NCI-H82 treated with DMSO at 0.1 percent for 48 hours (cell line): ENCODE measurements around the gene EPHA7.

ENCODE experiments used
- DNase-seq: peaks from one replicate; lab custom pipeline; 2025; ENCODE audit not compliant: unreplicated experiment; lab: John Stamatoyannopoulos, UW

EPHA7 gene

GRCh38 chr6:93393554-93394074 lies 25.7 kb downstream of the EPHA7 start:
- DNase-seq: no peak

DNA sequence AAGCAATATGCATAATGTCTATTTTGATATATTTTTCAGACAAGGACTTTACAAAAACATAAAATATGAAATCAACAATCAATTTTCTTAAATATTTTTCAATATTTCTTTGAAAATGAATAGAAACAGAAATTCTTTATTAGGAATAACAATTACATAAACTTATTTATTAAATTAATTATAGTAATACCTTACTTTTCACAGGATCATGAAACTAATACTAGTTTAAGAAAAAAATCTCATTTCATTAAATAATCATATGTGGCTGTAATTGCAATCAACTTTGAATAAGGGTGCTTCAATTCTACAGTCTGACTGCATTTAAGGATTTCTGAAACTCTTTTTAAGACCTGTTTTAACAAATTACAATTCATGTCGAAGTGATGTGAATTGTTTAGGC lies 26.6 kb downstream of the EPHA7 start:
- no peak for DNase-seq

DNA sequence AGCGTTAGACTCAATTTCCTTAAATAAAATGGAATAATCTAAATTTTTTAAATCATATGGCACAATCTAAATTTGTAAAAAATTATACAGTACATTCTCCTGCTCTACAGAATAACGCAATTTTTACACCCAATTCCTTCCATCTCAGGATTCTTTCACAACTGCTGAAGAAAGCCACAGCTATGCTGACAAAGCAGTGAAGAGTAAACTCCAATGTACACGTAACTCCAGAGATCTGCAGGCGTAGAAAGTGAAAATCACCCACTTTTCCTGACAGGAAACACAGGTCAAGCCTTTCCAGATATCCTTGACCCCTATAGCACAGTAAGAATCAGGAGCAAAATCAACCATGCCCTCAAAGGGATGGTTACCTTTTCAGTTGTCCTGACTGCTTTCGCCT lies 27.4 kb downstream of the EPHA7 start:
- DNase-seq: no peak

GRCh38 chr6:93389192-93389591 lies 30.2 kb downstream of the EPHA7 start:
- DNase-seq: no peak

DNA sequence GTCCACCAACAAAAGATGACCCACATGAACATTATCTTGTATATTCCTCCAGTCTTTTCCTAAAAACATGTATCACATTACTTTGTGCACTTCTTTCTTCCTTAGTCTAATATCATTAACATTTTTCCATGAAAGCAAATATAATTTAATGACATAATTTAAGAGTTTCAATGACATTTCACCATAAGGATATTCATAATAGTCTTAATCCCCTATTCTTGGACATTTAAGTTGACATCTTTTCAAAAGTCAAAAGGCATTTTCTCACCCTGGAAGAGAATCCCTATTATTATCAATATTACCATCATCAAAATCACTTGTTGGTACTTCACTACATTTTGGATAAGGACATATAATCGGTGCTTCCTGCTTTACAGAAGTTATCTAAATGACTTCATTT lies 31.3 kb downstream of the EPHA7 start:
- DNase-seq: no peak

- no peak for DNase-seq
Measured at GRCh38 chr6:93376026-93376540, 43.3 kb downstream of the EPHA7 start.

DNA sequence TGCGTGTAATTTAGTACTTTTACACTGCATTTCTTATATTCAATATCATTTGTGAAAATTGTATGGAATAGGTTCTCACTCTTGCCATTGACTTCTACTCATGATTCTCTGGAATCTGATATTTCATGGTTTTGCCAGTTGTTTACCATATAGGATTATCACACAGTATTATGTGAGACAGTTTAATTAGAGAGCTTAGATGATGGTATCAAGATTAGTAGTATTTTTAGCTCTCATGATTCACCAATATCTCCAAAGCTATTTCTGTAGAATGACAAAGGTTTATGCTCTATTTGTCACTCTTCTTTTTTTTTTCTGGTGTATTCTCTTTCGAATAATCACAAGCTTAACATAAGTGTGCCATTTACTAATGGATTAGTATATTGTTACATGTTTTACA lies 45.9 kb downstream of the EPHA7 start:
- DNase-seq: no peak

DNA sequence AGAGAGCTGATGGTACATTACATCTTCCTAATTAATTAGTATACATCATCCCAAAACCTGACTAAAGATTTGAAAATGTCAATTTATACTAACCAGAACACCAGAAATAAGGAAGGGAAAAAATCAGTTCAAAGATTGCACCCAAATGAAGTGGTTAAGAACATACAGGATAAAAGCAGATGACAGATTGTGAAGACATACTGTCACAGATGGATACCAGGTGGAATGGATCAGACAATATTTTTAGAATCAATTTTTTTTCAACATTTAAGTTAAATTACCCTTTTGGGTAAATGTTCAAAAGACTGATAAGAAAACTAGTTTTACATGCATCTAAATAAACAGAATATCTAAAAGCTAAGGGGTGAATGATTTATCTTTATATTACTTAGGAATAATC lies 47.6 kb downstream of the EPHA7 start:
- DNase-seq: no peak

DNA sequence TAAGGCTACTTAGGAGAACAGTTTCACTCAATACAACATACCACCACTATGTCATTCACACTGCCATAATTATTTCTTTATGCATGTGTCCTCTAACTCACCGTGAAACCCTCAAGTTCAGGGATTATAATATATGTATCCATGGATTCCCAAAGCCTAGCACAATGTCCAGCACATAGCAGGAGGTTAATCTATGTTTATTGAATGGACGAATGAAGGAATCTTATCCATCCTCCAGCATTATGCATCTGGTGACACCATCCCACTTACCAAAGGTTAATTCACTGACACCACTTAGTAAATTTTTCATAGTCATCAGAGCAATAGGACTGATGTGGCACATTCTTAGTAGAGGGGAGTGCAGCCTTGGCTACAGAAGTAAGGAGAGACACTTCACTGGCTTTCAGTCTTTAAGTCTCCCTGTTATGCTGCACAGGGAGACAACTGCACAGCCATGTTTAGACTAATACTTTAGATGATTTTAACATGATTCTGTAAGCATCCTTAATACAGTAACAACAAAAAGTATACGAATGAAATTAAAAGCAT lies 49.7 kb downstream of the EPHA7 start:
- DNase-seq: no peak

DNA sequence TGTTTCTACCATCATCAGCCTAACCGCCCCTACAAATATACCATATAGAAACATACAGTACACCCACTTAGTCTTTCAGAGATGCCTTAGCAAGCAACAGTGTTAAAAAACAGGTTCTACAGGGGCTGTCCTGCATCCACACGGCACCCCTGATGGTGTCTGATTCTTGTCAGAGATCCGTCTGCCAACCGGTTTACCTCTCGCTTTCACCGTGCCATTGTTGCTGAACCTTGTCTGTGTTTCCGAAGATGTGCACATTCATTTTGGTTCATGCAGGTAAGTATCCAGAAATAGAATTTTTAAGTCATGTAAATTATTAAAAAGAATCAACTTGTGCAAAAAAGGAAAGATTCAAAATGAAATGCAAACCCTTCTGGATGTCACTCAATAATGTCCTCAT lies 52.9 kb downstream of the EPHA7 start:
- no peak for DNase-seq

DNA sequence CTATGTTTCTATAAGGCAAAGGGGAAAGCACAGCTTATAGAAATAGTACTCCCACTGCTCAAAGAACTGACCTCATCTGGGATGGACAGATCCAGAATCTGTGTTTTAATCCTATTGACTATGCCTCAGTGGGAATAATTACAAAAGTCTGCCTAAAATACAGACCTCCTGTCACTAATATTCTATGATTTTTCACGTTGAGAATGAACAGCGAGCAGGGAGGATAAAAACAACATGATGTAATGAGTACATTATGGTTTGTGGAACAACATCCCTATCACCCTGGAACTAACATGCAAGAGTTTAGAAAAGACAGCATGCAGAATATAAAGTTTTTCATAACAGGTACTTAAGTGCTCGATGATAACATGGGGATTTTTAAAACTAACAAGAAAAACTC lies 53.9 kb downstream of the EPHA7 start:
- DNase-seq: no peak

GRCh38 chr6:93358435-93358834 lies 60.9 kb downstream of the EPHA7 start:
- no peak for DNase-seq

- DNase-seq: no peak
Measured at GRCh38 chr6:93352604-93353003, 66.8 kb downstream of the EPHA7 start.

DNA sequence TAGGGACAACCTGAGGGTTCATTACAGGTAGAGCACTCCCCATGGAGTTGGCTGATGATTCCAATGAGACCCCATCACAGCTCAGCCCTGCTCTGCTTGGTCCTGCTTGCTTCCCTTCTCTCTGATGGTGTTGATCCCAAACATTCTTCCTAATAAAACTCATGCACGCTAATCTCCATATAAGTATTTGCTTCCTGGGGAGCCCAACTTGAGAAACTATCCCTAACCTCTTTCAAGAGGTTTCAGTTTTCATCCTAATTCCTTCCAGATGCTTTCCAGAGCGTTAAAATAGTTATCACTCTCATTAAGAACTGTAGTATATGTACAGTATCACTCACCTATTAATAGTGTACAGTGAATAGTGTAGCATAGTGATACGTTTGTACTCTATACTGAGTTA lies 68.1 kb downstream of the EPHA7 start:
- DNase-seq: no peak

GRCh38 chr6:93350774-93351173 lies 68.6 kb downstream of the EPHA7 start:
- no peak for DNase-seq

DNA sequence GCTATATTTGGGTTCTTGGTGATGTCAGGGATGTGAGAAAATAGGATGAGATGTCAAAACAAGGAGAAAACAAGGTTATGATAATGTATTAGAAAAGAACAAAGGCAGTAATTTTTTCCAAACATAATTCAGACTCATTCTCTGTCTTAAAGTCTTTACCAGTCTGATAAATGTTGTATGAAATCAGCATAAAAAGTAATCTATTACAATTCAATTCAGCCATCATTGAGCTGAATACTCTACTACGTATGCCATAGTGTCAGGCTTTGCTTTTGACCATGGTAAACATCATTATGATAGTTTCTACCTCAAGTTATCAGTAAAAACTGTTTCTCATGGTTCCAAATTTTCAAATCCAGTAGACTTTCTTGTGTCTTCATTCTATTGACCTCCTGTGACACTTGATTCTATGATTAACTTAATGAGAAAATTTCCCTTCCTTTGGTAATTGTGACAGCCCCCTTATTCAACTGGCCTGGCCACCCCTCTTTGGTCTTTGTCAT lies 75.0 kb downstream of the EPHA7 start:
- DNase-seq: no peak

DNA sequence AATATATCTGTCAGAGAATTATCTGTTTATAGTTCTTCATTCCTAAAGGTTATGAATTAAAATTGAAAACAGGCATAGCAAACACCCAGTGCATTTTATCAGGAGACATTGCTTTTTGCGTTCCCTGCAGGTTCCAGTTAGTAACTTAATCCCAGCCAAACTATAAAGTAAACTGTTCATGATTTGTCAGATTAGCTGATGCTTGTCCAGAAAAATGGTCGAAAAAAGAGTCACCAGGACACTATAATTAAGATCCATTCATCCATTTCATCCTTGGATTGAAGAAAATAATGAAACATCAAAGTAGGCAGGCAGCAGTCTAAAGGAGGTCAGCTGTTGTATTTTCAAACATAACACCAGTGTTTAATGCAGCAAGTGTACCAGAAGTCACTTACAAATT lies 75.9 kb downstream of the EPHA7 start:
- no peak for DNase-seq

DNA sequence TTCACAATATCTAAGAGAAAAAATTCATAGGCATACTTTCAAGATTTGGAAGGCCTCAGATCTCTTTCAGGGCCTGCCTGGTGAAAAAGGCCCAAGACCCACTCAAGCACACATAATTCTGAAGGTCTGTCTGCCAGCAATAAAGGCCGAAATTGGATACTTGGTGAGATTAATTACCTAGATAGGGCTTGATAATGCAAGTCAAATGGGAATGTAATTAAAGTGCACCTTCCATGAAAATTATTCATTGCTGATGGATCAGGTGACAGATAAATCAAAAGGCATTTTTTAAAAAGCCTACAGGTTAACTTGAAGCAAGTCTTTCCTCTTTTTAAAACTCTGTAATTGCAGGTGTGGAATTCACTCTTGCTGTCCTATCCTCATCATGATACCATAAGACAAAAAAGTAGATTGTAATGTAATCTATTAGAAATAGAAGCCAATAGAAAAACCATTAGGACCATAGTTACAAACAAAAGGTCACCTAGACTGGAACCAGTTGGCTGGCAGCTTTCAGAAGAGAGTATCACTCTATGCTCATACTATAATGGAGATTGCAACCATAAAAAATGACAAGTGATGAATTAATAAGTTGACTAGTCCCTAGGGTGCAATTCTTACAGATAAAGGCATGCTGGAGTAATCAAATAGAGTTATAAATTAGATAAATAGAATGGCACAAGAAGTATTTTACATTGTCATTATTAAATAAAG lies 77.3 kb downstream of the EPHA7 start:
- DNase-seq: no peak

DNA sequence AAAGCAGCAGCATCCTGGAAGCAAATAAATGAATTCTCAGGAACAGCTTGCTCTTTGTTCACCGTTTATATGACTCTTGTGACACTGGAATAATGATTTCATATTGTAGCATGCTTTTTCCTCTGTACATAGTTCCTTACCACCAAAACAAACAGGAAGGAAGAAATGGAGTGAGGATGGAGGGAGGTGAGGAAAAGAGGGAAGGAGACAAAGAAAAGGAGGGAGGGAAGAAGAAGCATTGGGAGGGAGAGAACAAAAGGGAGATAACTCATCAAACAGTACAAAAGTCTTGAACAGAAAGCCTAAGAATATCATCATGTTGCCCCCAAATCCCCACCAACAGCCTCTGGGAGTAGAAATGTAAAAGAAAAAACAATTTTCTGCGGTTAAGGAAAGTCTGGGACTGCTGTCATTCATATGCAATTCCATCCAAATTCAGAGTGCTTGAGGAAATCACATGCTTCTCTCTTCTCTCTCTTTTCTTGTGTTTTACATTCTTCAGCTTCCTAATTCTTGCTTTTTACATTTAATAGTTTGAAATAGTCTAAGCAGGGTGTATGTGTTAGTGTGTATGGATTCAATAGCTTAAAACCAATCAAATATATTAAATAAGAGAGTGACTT lies 81.5 kb downstream of the EPHA7 start:
- DNase-seq: no peak

DNA sequence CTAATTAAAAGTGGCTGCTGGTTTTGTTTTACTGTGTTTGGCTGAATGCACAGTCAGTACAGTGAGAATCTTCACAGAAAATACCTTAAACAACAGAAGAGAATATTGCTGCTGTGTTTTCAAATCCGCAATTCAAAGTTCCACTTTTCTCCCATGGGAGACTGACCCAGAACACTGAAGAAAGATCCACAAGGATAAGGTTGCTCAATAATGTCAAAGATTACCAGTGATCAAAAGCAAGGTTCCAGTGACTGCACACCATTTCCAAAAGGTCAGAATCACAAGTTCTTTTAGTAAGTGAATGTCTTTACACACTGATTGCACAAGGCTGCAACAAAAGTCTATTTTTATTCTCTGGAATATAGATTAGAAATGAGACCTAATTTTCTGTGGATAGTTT lies 82.3 kb downstream of the EPHA7 start:
- DNase-seq: no peak

GRCh38 chr6:93329301-93330000 lies 89.9 kb downstream of the EPHA7 start:
- DNase-seq: no peak
